GM19468 (cell line): Measurements from ENCODE around the gene TDO2.
"Not testable (repeated sequence)": the region's sequence is repeated elsewhere in the genome, so short reads cannot be mapped to it uniquely, and the experiment has no call there.

Experiments used
- ATAC-seq: cut with Tn5 transposase; IDR thresholded peaks from one replicate; pipeline ENCODE4 v1.9.1; 2021; ENCODE audit warnings: mild to moderate bottlenecking, moderate library complexity, moderate number of reproducible peaks; ENCODE audit not compliant: unreplicated experiment; ENCODE audit errors: extremely low read depth

Gene TDO2

DNA sequence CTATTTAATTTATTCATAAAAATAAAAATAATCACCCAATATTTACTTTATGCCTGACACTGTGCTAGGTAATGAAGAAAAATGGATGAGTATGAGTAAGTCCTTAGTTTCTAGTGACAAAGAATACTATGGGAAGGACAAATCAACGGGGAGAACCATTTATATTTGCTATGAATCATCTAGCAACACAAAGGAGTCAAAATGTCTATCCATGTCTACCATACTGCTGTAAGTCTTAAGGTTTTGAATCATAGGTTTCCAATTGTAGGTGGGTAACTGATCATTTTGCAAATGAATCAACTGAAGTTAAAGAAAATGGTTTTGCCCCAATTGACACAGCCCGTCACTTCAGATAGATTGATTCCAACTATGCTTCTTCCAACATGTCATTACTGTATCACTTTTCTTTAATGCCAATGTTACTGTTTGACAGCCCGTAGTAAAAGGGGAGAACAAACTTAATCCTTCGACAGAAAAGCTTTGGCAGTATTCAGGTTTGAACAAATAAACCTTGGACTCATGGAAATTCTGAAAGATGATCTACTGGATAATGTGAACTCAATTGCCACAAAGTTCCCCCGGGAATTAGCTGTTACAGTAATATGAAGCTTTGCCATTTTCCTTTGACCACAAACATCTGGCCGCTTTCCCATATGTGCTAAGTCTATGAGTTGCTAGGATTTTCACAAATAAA is 3.2 kb downstream of the TDO2 start:
- ATAC-seq: no peak

GRCh38 chr4:155907556-155907955 is 4.1 kb downstream of the TDO2 start:
- no peak for ATAC-seq

- ATAC-seq: no peak
Observed at GRCh38 chr4:155908187-155909139, 5.0 kb downstream of the TDO2 start.

- no peak for ATAC-seq
Observed at GRCh38 chr4:155909615-155910226, 6.2 kb downstream of the TDO2 start.

DNA sequence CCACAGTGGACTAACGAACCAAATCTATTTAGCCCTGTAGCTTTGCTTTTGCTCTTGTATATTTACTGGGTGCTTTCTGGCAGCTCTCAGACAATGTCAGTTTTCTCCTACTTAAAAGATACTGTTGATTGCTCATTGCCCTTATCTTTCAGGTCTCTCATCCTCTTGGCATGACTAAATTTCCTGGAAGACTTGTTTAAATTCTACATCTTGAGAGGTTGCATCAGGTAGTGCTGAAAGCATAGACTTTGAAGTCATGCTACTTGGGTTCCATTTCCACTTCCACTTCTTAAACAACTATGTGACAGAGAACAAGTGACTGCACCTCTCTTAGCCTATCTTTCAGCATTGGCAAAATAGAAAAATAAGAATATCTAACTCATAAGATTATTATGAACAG is 8.4 kb downstream of the TDO2 start:
- ATAC-seq: no peak

DNA sequence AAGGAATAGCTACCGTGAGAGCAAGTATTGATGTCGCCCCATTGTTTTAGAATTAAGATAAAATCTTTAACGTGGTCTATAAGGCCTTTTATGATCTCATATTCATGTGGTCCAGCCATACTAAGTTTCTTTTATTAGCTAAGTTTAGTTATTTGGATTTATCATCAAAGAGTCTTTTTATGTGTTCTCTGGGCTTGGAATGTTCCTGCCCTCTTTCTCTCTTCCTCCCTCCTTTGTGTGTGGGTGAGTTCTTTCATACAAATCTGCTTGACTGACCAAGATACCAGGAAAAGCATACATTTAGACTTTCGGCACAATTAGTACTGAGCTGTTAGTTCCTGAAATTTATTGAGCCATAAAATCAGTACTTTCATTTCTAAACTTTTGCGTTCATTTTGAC is 11.3 kb downstream of the TDO2 start:
- ATAC-seq: no peak

- ATAC-seq: no peak
Observed at GRCh38 chr4:155921597-155921996, 18.1 kb downstream of the TDO2 start.

DNA sequence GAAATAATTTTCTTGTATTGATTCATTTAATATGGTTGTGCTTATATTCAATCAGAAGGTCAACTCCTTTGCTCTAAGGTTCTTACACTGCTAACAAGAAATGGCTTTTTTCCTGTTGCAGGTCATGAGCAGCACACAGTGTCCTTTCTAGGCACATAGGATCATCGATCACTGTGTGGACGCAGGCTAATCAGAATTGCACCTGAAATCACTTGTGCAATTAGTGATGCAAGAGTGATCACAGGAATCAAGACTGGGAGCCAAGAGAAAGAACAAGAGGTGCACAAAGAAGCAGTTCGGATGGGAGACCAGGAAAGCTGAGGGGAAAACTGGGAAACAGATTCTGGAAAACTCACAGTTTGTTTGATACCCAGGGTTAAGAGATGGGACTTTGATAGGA is 21.1 kb downstream of the TDO2 start:
- no peak for ATAC-seq

GRCh38 chr4:155929833-155930232 is 26.3 kb downstream of the TDO2 start:
- ATAC-seq: no peak

GRCh38 chr4:155930330-155930729 is 26.8 kb downstream of the TDO2 start:
- ATAC-seq: no peak

DNA sequence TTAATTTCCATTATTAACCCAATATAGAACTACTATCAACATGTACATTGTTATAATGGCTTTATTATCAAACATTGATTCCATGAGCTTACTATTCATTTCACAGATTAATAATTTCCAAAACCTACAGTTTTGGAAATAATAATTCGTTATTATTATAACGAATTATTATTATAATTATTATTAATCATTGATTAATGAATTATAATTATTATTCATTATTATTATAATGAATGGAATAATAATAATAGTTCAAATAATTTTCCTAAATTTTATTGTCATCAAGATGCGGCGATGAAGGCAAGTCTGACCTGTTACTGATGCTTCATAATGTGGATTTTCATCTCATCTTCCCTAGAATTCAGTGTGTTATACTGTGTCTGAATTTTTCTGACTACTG is 28.1 kb downstream of the TDO2 start:
- no peak for ATAC-seq

DNA sequence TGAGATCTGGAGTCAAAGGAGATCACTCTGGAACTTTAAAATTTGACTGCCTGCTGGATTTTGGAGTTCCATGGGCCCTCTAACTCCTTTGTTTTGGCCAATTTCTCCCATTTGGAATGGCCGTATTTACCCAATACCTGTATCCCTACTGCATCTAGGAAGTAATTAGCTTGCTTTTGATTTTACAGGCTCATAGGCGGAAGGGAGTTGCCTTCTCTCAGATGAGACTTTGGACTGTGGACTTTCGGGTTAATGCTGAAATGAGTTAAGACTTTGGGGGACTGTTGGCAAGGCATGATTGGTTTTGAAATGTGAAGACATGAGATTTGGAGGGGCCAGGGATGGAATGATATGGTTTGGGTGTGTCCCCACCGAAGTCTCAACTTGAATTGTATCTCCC is 31.1 kb downstream of the TDO2 start:
- ATAC-seq: not testable (repeated sequence)

GRCh38 chr4:155935389-155935986 is 32.0 kb downstream of the TDO2 start:
- ATAC-seq: no peak

GRCh38 chr4:155941085-155941790 is 37.7 kb downstream of the TDO2 start:
- no peak for ATAC-seq

DNA sequence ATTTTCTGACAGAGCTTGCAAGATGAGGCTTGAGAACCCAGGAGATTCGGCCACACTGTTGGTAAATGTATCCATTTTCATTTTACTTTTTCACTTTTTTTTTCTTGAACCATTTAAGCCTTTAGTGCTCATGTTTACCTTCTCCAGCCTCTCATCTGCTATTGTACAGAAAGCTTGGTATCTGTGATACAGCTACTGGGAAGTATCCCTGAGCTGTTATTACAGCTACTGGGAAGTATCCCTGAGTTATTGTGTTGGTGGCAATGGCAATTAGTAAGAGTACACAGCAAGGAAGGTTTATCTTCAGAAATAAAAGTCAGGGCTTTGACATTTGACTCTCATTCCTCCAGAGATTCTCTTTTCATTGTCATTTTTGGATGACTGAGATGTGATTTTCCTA is 38.3 kb downstream of the TDO2 start:
- ATAC-seq: no peak

DNA sequence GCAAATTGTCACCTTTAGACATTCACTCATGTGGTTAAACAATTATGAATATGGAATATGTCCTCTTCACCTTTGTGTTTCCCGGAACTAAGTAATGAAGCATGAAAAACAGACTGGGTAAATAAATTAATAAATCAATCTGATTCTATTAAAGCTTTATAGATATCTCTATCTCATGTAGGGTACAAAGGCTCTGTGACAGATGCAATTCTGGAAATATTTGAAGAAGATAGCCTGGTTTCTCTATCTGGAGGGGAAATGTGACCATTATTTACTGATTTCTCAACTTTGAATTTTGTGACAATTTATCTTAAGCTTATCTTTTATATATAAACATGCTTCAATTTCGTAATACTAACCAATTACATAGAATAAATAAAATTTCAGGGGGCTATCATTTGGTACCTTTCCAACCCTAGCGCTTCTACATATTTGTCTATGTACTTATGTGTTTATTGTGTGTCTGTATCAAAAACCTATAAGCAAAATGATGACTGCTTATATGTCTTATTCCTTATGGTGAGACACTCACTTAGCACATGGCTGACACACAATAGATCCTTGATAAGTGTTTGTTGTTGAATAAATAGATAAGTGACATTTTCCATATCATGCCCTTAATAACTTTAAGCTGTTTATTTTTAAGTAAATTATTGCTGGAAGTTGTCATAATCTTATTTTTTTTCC is 40.3 kb downstream of the TDO2 start:
- ATAC-seq: no peak

- ATAC-seq: no peak
Observed at GRCh38 chr4:155944516-155944915, 41.0 kb downstream of the TDO2 start.

GRCh38 chr4:155946486-155946885 is 43.0 kb downstream of the TDO2 start:
- ATAC-seq: no peak

DNA sequence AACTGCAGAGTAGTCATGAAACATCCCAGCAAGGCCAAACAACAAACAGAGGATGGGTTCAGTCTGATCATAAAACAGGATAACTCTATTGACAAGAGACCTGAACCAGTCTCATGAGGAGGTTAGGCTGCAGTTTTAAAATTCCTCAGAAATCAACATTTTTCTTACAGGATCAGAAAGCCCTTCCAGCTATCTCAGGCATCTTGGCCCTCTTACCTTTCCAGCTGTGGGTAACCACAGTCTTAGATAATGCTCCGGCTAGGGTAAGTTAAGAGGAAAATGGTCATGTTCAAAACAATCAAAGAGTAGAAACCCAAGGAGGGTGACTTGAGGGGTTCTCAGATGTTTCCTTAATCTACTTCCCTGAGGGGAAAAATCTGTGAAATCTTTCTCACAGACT is 45.0 kb downstream of the TDO2 start:
- no peak for ATAC-seq

DNA sequence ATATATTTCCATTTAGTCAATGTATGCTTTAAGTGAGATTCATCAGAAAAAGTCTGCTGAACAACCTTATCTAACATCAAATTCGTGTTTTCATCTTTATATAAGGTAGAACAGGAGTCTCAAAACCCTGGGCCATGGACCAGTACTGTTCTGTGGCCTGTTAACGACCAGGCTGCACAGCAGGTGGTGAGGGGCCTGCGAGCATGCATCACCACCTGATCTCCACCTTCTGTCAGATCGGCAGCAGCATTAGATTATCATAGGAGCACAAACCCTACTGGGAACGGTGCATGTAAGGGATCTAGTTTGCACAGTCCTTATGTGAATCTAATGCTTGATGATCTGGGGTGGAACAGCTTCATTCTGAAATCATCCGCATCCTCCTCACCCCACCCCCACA is 47.0 kb downstream of the TDO2 start:
- no peak for ATAC-seq
